ENCODE data around the gene ELP4.

- TF ChIP-seq ZNF146 (tag by site-specific recombination; IDR thresholded peaks at IDR 0.05) (no peak), CTCF (tag by site-specific recombination; IDR thresholded peaks at IDR 0.05) (no peak), ZNF10 (tag by site-specific recombination; IDR thresholded peaks at IDR 0.05) (no peak), ZNF837 (tag by site-specific recombination; IDR thresholded peaks at IDR 0.05) (no peak), ATF2 (tag by site-specific recombination; IDR thresholded peaks at IDR 0.05; ENCODE audit: low read depth) (no peak), ZNF670 (tag by site-specific recombination; IDR thresholded peaks at IDR 0.05; ENCODE audit: low read depth) (no peak), ZNF510 (tag by site-specific recombination; IDR thresholded peaks at IDR 0.05; ENCODE audit: insufficient replicate concordance) (no peak)
- TF ChIP-seq, protein P1, sequence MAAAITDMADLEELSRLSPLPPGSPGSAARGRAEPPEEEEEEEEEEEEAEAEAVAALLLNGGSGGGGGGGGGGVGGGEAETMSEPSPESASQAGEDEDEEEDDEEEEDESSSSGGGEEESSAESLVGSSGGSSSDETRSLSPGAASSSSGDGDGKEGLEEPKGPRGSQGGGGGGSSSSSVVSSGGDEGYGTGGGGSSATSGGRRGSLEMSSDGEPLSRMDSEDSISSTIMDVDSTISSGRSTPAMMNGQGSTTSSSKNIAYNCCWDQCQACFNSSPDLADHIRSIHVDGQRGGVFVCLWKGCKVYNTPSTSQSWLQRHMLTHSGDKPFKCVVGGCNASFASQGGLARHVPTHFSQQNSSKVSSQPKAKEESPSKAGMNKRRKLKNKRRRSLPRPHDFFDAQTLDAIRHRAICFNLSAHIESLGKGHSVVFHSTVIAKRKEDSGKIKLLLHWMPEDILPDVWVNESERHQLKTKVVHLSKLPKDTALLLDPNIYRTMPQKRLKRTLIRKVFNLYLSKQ (tag by site-specific recombination; IDR thresholded peaks at IDR 0.05; ENCODE audit: borderline replicate concordance) = no peak
These were observed 20.1 kb downstream of the ELP4 start for GRCh38 chr11:31529701-31530100.

Data from HEK293 (cell line).